Chondrocyte (in vitro differentiated cells): ENCODE measurements around the gene MACC1. TPM values are rescaled to one million over a fixed set of nuclear protein-coding genes. Genes with fewer than 3 reads are reported as not detected.
A peak's percentile ranks its signal among the peaks of the same experiment; 100 is the strongest.

Experiments
- DNase-seq: peaks from one replicate; pipeline ENCODE4 v3.0.0; 2021; ENCODE audit warnings: mixed read lengths, low spot score
- H3K27ac Mint-ChIP-seq: one replicate; pipeline ENCODE4 v1.8.0; 2021; ENCODE audit warnings: mild to moderate bottlenecking, moderate library complexity, mixed read lengths; ENCODE audit not compliant: unreplicated experiment
- H3K27me3 Mint-ChIP-seq: 2 replicates; pipeline ENCODE4 v1.8.0; 2021; ENCODE audit warnings: low read depth, mixed read lengths
- H3K36me3 Mint-ChIP-seq: 2 replicates; pipeline ENCODE4 v1.8.0; 2021; ENCODE audit warnings: low read depth, mixed read lengths
- H3K4me1 Mint-ChIP-seq: 2 replicates; pipeline ENCODE4 v1.8.0; 2021; ENCODE audit warnings: low read depth, mild to moderate bottlenecking, mixed read lengths
- H3K4me3 Mint-ChIP-seq: one replicate; pipeline ENCODE4 v1.8.0; 2021; ENCODE audit warnings: mild to moderate bottlenecking, moderate library complexity, mixed read lengths; ENCODE audit not compliant: unreplicated experiment
- H3K9me3 Mint-ChIP-seq: 2 replicates; pipeline ENCODE4 v1.8.0; 2021; ENCODE audit warnings: low read depth, mixed read lengths
- CTCF ChIP-seq: fragments of 200-600 bp; sonication (generic); IDR thresholded peaks from 2 replicates; pipeline ENCODE4 v1.5.0; 2021; ENCODE audit warnings: antibody characterized with exemption, mild to moderate bottlenecking, moderate library complexity
- total RNA-seq: library from RNA; stranded (reverse); gene quantifications from 3 replicates; pipeline ENCODE4 v1.2.1, GENCODE V29; 2021

Gene MACC1
- total RNA-seq, 1 donor from 2014 or later = not detected

GRCh38 chr7:20152511-20152910 lies 64.7 kb downstream of the MACC1 start:
- TF ChIP-seq CTCF = no peak
- no peak for DNase-seq
- no peak overlapping the region for H3K4me3 Mint-ChIP-seq
- no peaks in the 10 kb centered on the region for H3K4me1 Mint-ChIP-seq
- H3K27me3 Mint-ChIP-seq = no peaks in the 10 kb centered on the region
- H3K27ac Mint-ChIP-seq = no peak overlapping the region
- H3K36me3 Mint-ChIP-seq = no peaks in the 10 kb centered on the region
- H3K9me3 Mint-ChIP-seq = no peaks in the 10 kb centered on the region

GRCh38 chr7:20151708-20152456 lies 65.3 kb downstream of the MACC1 start:
- H3K4me1 Mint-ChIP-seq = peaks cover 2% of the 10 kb centered on the region
- no peak overlapping the region for H3K4me3 Mint-ChIP-seq
- no peak for TF ChIP-seq CTCF
- no peak overlapping the region for H3K27ac Mint-ChIP-seq
- no peaks in the 10 kb centered on the region for H3K9me3 Mint-ChIP-seq
- no peaks in the 10 kb centered on the region for H3K27me3 Mint-ChIP-seq
- no peaks in the 10 kb centered on the region for H3K36me3 Mint-ChIP-seq
- DNase-seq = no peak

GRCh38 chr7:20146451-20146850 lies 70.7 kb downstream of the MACC1 start:
- Mint-ChIP-seq H3K4me1 (peaks cover 16% of the 10 kb centered on the region), H3K9me3 (no peaks in the 10 kb centered on the region), H3K4me3 (peak overlapping the region; percentile 38), H3K27ac (peak overlapping the region; percentile 86), H3K27me3 (peaks cover 3% of the 10 kb centered on the region), H3K36me3 (no peaks in the 10 kb centered on the region)
- TF ChIP-seq CTCF = no peak
- no peak for DNase-seq

- H3K9me3 Mint-ChIP-seq = no peaks in the 10 kb centered on the region
- DNase-seq = no peak
- peaks cover 3% of the 10 kb centered on the region for H3K27me3 Mint-ChIP-seq
- no peak overlapping the region for H3K27ac Mint-ChIP-seq
- no peak for TF ChIP-seq CTCF
- no peak overlapping the region for H3K4me3 Mint-ChIP-seq
- H3K36me3 Mint-ChIP-seq = no peaks in the 10 kb centered on the region
- peaks cover 18% of the 10 kb centered on the region for H3K4me1 Mint-ChIP-seq
Measured at GRCh38 chr7:20144801-20145200, 72.4 kb downstream of the MACC1 start.

- Mint-ChIP-seq H3K9me3 (no peaks in the 10 kb centered on the region), H3K36me3 (no peaks in the 10 kb centered on the region), H3K27ac (no peak overlapping the region), H3K4me1 (peaks cover 14% of the 10 kb centered on the region), H3K4me3 (no peak overlapping the region), H3K27me3 (peaks cover 3% of the 10 kb centered on the region)
- DNase-seq = no peak
- no peak for TF ChIP-seq CTCF
Measured at GRCh38 chr7:20141666-20142065, 75.5 kb downstream of the MACC1 start.
